OCI-LY3 (cell line): ENCODE results near the gene COL27A1.

Experiments used
- H2AFZ ChIP-seq: fragments of 200-600, 300-600 bp; shearing (Covaris generic); 2 replicates; pipeline ENCODE4 v1.6.0; 2014; ENCODE audit warnings: antibody characterized with exemption, low read depth, low read length
- H3K27ac ChIP-seq: fragments of 200-600, 300-600 bp; sonication (generic); 2 replicates; pipeline ENCODE4 v1.5.1; 2014; ENCODE audit warnings: mild to moderate bottlenecking, low read length, moderate library complexity, mixed read lengths
- H3K27me3 ChIP-seq: fragments of 200-600, 300-600 bp; sonication (generic); 2 replicates; pipeline ENCODE4 v1.6.1; 2014; ENCODE audit warnings: low read depth, low read length, mixed read lengths
- H3K36me3 ChIP-seq: fragments of 200-600, 300-600 bp; sonication (generic); replicated peaks from 2 replicates; pipeline ENCODE3; 2014; ENCODE audit warnings: low read depth, low read length, mixed read lengths
- H3K4me1 ChIP-seq: fragments of 300-600, 200-600 bp; sonication (generic); 2 replicates; pipeline ENCODE4 v1.6.1; 2014; ENCODE audit warnings: low read length, mixed read lengths
- H3K4me2 ChIP-seq: fragments of 200-600, 300-600 bp; sonication (generic); 2 replicates; pipeline ENCODE4 v1.6.1; 2014; ENCODE audit warnings: low read length, mixed read lengths
- H3K4me3 ChIP-seq: fragments of 300-600, 200-600 bp; sonication (generic); 2 replicates; pipeline ENCODE4 v1.5.1; 2014; ENCODE audit warnings: antibody characterized with exemption, mild to moderate bottlenecking, low read length, moderate library complexity
- H3K79me2 ChIP-seq: fragments of 300-600, 200-600 bp; shearing (Covaris generic); 2 replicates; pipeline ENCODE4 v1.6.1; 2014; ENCODE audit warnings: mild to moderate bottlenecking, low read length, mixed read lengths
- H3K9ac ChIP-seq: fragments of 300-600, 200-600 bp; shearing (Covaris generic); 2 replicates; pipeline ENCODE4 v1.6.0; 2014; ENCODE audit warnings: mild to moderate bottlenecking, low read length, moderate library complexity
- H3K9me3 ChIP-seq: fragments of 200-600, 300-600 bp; shearing (Covaris generic); 2 replicates; pipeline ENCODE4 v1.6.1; 2014; ENCODE audit warnings: low read length, mixed read lengths; ENCODE audit not compliant: insufficient read depth
- H4K20me1 ChIP-seq: fragments of 200-600, 300-600 bp; sonication (generic); 2 replicates; pipeline ENCODE4 v1.6.1; 2016; ENCODE audit warnings: low read length, mixed read lengths; ENCODE audit not compliant: insufficient read depth
- CTCF ChIP-seq: fragments of 200-600, 300-600 bp; sonication (generic); IDR thresholded peaks from 2 replicates; pipeline ENCODE4 v1.5.1; 2014; ENCODE audit warnings: antibody characterized with exemption, low read length, low read depth
- EZH2phosphoT487 ChIP-seq: fragments of 200-600 bp; shearing (Covaris generic); IDR thresholded peaks from 2 replicates; pipeline ENCODE4 v1.6.1; 2018; ENCODE audit warnings: antibody characterized with exemption, mixed run types, low read depth

Gene COL27A1

DNA sequence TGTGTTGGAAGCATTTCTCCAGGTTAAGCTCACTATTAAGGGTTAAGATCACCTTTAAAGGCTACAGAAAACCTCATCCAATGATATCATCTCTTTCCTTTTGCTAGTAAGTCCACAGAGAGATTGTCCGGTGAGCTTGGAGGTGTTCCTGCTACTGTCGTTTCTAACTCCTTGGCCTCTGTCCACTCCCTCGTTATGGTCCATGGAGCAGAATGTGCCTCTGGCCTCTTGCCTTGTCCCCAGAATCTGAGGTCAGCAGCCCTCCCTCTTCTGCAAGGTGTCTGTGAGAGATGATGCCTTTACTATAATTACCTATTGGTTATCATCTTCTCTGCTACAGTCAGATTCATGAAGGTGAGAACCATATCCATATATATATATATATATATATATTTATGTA is 189.4 kb downstream of the COL27A1 start:
- Histone ChIP-seq H3K36me3 (peaks cover 86% of the 10 kb centered on the region), H3K27me3 (no peaks in the 10 kb centered on the region), H3K9ac (no peak overlapping the region), H3K9me3 (no peaks in the 10 kb centered on the region), H3K4me2 (no peak overlapping the region), H3K27ac (no peak overlapping the region), H3K4me3 (no peak overlapping the region), H3K4me1 (peaks cover 23% of the 10 kb centered on the region), H4K20me1 (peaks cover 11% of the 10 kb centered on the region), H2AFZ (no peak overlapping the region), H3K79me2 (peaks cover 6% of the 10 kb centered on the region; the same call in 1 of the 2 replicates)
- TF ChIP-seq CTCF, result no peak
- TF ChIP-seq EZH2phosphoT487, result no peak

GRCh38 chr9:114345493-114346065 is 190.2 kb downstream of the COL27A1 start:
- no peak overlapping the region for H3K27ac ChIP-seq
- H3K9me3 ChIP-seq, result no peaks in the 10 kb centered on the region
- TF ChIP-seq CTCF, result no peak
- no peak for TF ChIP-seq EZH2phosphoT487
- H2AFZ ChIP-seq, result no peak overlapping the region
- H3K4me1 ChIP-seq, result peaks cover 25% of the 10 kb centered on the region
- no peaks in the 10 kb centered on the region for H3K27me3 ChIP-seq
- no peak overlapping the region for H3K9ac ChIP-seq
- no peak overlapping the region for H3K4me2 ChIP-seq
- no peak overlapping the region for H3K4me3 ChIP-seq
- H3K79me2 ChIP-seq, result peaks cover 6% of the 10 kb centered on the region; the same call in 1 of the 2 replicates
- peaks cover 86% of the 10 kb centered on the region for H3K36me3 ChIP-seq
- H4K20me1 ChIP-seq, result peaks cover 16% of the 10 kb centered on the region

DNA sequence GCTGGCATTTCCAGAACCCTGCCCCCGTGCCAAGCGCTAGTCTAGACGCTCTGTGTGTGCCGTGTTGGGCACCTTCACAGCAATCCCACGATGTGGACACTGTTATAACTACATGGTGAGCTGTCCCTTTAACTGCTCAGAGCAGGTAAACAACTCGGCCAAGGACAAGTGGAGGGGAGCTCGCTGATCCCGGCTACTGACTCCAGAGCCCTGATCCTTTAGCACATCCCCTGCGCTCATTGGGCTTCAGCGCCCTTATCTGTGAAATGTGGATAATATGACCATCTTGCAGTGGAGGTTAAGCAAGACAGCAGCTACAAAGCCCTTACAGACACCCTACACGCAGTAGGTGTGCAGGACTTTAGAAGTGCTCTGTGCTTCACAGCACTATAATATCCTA is 190.8 kb downstream of the COL27A1 start:
- H3K27me3 ChIP-seq, result no peaks in the 10 kb centered on the region
- no peaks in the 10 kb centered on the region for H3K9me3 ChIP-seq
- H4K20me1 ChIP-seq, result peaks cover 16% of the 10 kb centered on the region
- no peak overlapping the region for H3K27ac ChIP-seq
- no peak overlapping the region for H3K4me2 ChIP-seq
- H3K4me1 ChIP-seq, result peaks cover 28% of the 10 kb centered on the region
- H3K9ac ChIP-seq, result no peak overlapping the region
- peaks cover 6% of the 10 kb centered on the region; the same call in 1 of the 2 replicates for H3K79me2 ChIP-seq
- TF ChIP-seq EZH2phosphoT487 (no peak), CTCF (no peak)
- H2AFZ ChIP-seq, result no peak overlapping the region
- peaks cover 85% of the 10 kb centered on the region for H3K36me3 ChIP-seq
- H3K4me3 ChIP-seq, result no peak overlapping the region

DNA sequence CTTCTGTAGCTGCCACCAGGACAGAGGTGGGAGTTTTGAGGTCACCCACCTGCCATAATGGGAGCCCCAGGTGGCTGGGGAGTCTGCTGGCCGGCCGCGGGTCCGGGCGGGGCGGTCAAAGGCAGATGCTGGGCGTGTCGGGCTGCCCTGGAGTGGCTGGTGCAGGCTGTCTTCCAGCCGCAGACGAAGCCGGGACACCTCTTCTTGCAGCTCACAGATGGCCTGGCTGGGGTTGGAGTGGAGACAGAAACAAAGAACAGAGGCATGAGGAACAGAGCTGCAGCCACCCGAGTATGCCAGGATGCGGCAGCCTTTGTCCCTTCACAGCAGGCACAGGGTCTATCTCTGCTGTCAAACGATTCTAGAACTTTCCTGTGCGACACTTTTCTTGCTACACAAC is 192.3 kb downstream of the COL27A1 start:
- no peak overlapping the region; the same call in 1 of the 2 replicates for H3K27ac ChIP-seq
- H3K9ac ChIP-seq, result no peak overlapping the region
- H3K79me2 ChIP-seq, result peaks cover 6% of the 10 kb centered on the region; the same call in 1 of the 2 replicates
- peaks cover 77% of the 10 kb centered on the region for H3K36me3 ChIP-seq
- H4K20me1 ChIP-seq, result peaks cover 16% of the 10 kb centered on the region
- H3K4me2 ChIP-seq, result no peak overlapping the region
- no peaks in the 10 kb centered on the region for H3K27me3 ChIP-seq
- peaks cover 29% of the 10 kb centered on the region for H3K4me1 ChIP-seq
- TF ChIP-seq EZH2phosphoT487 (no peak), CTCF (no peak)
- H3K9me3 ChIP-seq, result no peaks in the 10 kb centered on the region
- H2AFZ ChIP-seq, result no peak overlapping the region
- H3K4me3 ChIP-seq, result no peak overlapping the region
